A549 (cell line): ENCODE measurements around the gene ATM. TPM values are rescaled to one million over a fixed set of nuclear protein-coding genes. Genes with fewer than 3 reads are reported as not detected.

ENCODE experiments used
- ATAC-seq, 2 experiments: fragments of 200-7000 bp in 1 of 2; fragments of >200 bp in 1 of 2; cut with Nextera tagmentation in 1 of 2; cut with Tn5 transposase in 1 of 2; 3 replicates each; pipeline versions ENCODE4 v1.8.0 to v1.9.1; 2018 to 2020; ENCODE audit warnings: mild to moderate bottlenecking in 1 of 2, moderate library complexity in 1 of 2
- CTCF ChIA-PET: fragments of 300-600 bp; sonication (Branson Sonifier 250); formaldehyde crosslinking; extraction: SDS; loops from one replicate; lab custom pipeline; 2021; ENCODE audit warnings: antibody characterized with exemption, inconsistent platforms; lab: Yijun Ruan, JAX
- POLR2A ChIA-PET: fragments of 350-600 bp; formaldehyde crosslinking; extraction: SDS; loops from one replicate; lab custom pipeline; 2021; ENCODE audit warnings: antibody characterized with exemption, inconsistent platforms; lab: Yijun Ruan, JAX
- DNase-seq, 2 experiments: peaks; one replicate each; pipeline versions ENCODE4 v3.0.0 to v3.0.0-alpha.2; 2011 to 2016; ENCODE audit warnings: low read depth in 1 of 2, low spot score in 1 of 2
- FAIRE-seq: peaks from 2 replicates; lab custom pipeline; 2011; peaks lifted over from hg19 to GRCh38; lab: Jason Lieb, UNC
- H3K27ac ChIP-seq, 2 experiments: fragments of >200 bp; sonication (Bioruptor Twin); formaldehyde crosslinking; 3 replicates each; pipeline ENCODE4 v1.5.1; 2016 to 2017
- H3K4me1 ChIP-seq: fragments of >200 bp; sonication (Bioruptor Twin); formaldehyde crosslinking; 3 replicates; pipeline ENCODE4 v1.6.1; 2016
- H3K4me2 ChIP-seq: fragments of >200 bp; sonication (Bioruptor Twin); formaldehyde crosslinking; 3 replicates; pipeline ENCODE4 v1.6.1; 2016
- H3K4me3 ChIP-seq: fragments of >200 bp; sonication (Bioruptor Twin); formaldehyde crosslinking; 3 replicates; pipeline ENCODE4 v1.5.1; 2016
- H3K9me3 ChIP-seq: fragments of >200 bp; sonication (Bioruptor Twin); formaldehyde crosslinking; 3 replicates; pipeline ENCODE4 v1.6.1; 2016
- BHLHE40 ChIP-seq: IDR thresholded peaks from 2 replicates; pipeline ENCODE4 v1.6.1; 2012; ENCODE audit warnings: low read depth, low read length, inconsistent platforms
- CBX2 ChIP-seq: fragments of 200-600 bp; sonication (generic); IDR thresholded peaks from 2 replicates; pipeline ENCODE4 v1.6.1; 2016; ENCODE audit warnings: low read depth, mild to moderate bottlenecking, borderline replicate concordance
- EHMT2 ChIP-seq: fragments of 200-600 bp; sonication (generic); IDR thresholded peaks from 2 replicates; pipeline ENCODE4 v1.6.1; 2016; ENCODE audit warnings: antibody characterized with exemption, low read depth, mild to moderate bottlenecking, moderate library complexity
- HEYL ChIP-seq: fragments of 250-450 bp; sonication (Bioruptor Pico); IDR thresholded peaks from 2 replicates; pipeline ENCODE4 v1.8.0; 2021; ENCODE audit warnings: mild to moderate bottlenecking, moderate library complexity
- HOXA7 ChIP-seq: fragments of 250-450 bp; sonication (Bioruptor Pico); IDR thresholded peaks from 2 replicates; pipeline ENCODE4 v1.5.0; 2020; ENCODE audit warnings: mild to moderate bottlenecking, moderate library complexity
- HOXB13 ChIP-seq: fragments of 250-450 bp; sonication (Bioruptor Pico); IDR thresholded peaks from 2 replicates; pipeline ENCODE4 v1.5.0; 2020; ENCODE audit warnings: low read depth, mild to moderate bottlenecking, moderate library complexity
- HOXB5 ChIP-seq: fragments of 250-450 bp; sonication (Bioruptor Pico); IDR thresholded peaks from 2 replicates; pipeline ENCODE4 v1.5.0; 2020; ENCODE audit warnings: mild to moderate bottlenecking, moderate library complexity
- JUN ChIP-seq, 2 experiments: fragments of >200 bp; sonication (Bioruptor Twin); formaldehyde crosslinking; IDR thresholded peaks; 2 replicates in 1 of 2; 3 replicates in 1 of 2; pipeline ENCODE4 v1.6.1; 2016 to 2017
- KDM5A ChIP-seq: fragments of 200-600 bp; sonication (generic); IDR thresholded peaks from 2 replicates; pipeline ENCODE4 v1.6.1; 2016; ENCODE audit warnings: antibody characterized with exemption, mild to moderate bottlenecking
- MYC ChIP-seq: IDR thresholded peaks from 2 replicates; pipeline ENCODE4 v1.6.1; 2012; ENCODE audit warnings: mild to moderate bottlenecking, inconsistent platforms, low read length, improper control_type of control experiment, borderline replicate concordance
- NR3C1 ChIP-seq: fragments of >200 bp; sonication (Bioruptor Twin); formaldehyde crosslinking; IDR thresholded peaks from 3 replicates; pipeline ENCODE4 v1.6.1; 2017
- PHF8 ChIP-seq: fragments of 200-600 bp; sonication (generic); IDR thresholded peaks from 2 replicates; pipeline ENCODE4 v1.6.1; 2016; ENCODE audit warnings: low read depth, mild to moderate bottlenecking, antibody characterized with exemption, moderate library complexity, borderline replicate concordance
- POLR2A ChIP-seq: IDR thresholded peaks from 2 replicates; pipeline ENCODE4 v1.6.1; 2012; ENCODE audit warnings: mild to moderate bottlenecking, low read length
- RAD21 ChIP-seq, 2 experiments: fragments of >200 bp in 1 of 2; sonication (Bioruptor Twin) in 1 of 2; formaldehyde crosslinking in 1 of 2; IDR thresholded peaks in 1 of 2; conservative IDR thresholded peaks in 1 of 2; 2 replicates in 1 of 2; 3 replicates in 1 of 2; pipeline ENCODE4 v1.6.1; 2012 to 2018; ENCODE audit warnings: inconsistent platforms in 1 of 2
- RARB ChIP-seq: fragments of 250-450 bp; sonication (Bioruptor Pico); IDR thresholded peaks from 2 replicates; pipeline ENCODE4 v1.8.0; 2021; ENCODE audit warnings: mild to moderate bottlenecking, moderate library complexity
- RCOR1 ChIP-seq: fragments of 150-350 bp; IDR thresholded peaks from 2 replicates; pipeline ENCODE4 v1.6.1; 2014; ENCODE audit warnings: antibody characterized with exemption, low read length, low read depth
- RFX5 ChIP-seq: fragments of 450-650 bp; IDR thresholded peaks from 2 replicates; pipeline ENCODE4 v1.7.1; 2014; ENCODE audit warnings: antibody characterized with exemption, mild to moderate bottlenecking, moderate library complexity
- SMC3 ChIP-seq: fragments of >200 bp; sonication (Bioruptor Twin); formaldehyde crosslinking; IDR thresholded peaks from 3 replicates; pipeline ENCODE4 v1.6.1; 2018; ENCODE audit warnings: inconsistent platforms
- SREBF2 ChIP-seq: fragments of 450-650 bp; IDR thresholded peaks from 2 replicates; pipeline ENCODE4 v1.6.1; 2014; ENCODE audit warnings: mild to moderate bottlenecking, moderate library complexity
- TFCP2L1 ChIP-seq: fragments of 250-450 bp; sonication (Bioruptor Pico); IDR thresholded peaks from 2 replicates; pipeline ENCODE4 v1.5.0; 2021; ENCODE audit warnings: mild to moderate bottlenecking
- TP53 ChIP-seq: fragments of 250-450 bp; sonication (Bioruptor Pico); IDR thresholded peaks from 2 replicates; pipeline ENCODE4 v1.5.0; 2021; ENCODE audit warnings: mild to moderate bottlenecking, moderate library complexity
- ZC3H11A ChIP-seq: fragments of 450-650 bp; IDR thresholded peaks from 2 replicates; pipeline ENCODE4 v1.6.1; 2014; ENCODE audit warnings: antibody characterized with exemption, mild to moderate bottlenecking
- WGBS: methylation state at CpG from one replicate; pipeline ENCODE4 v1.1.6; 2017; ENCODE audit errors: missing lambda C conversion rate; 5-methylcytosine and 5-hydroxymethylcytosine counted together
- polyA plus RNA-seq, 4 experiments: library from polyadenylated mRNA; depleted of rRNA in 3 of 4; stranded (reverse); fragments of >200 nt; fragmentation: RNase III in 1 of 4; extraction: RNeasy Plus Mini Kit Qiagen cat#74134 plus additional on column Dnase treatment in 1 of 4; gene quantifications; 2 replicates in 3 of 4; 3 replicates in 1 of 4; pipeline ENCODE4 v1.2.3, GENCODE V29; 2011 to 2017
- TF ChIP-seq, protein P1 (sequence below): IDR thresholded peaks from 2 replicates; pipeline ENCODE4 v1.6.1; 2012
- TF ChIP-seq, protein P2 (sequence below): fragments of >200 bp; sonication (Bioruptor Twin); formaldehyde crosslinking; IDR thresholded peaks from 3 replicates; pipeline ENCODE4 v1.5.1; 2016
- TF ChIP-seq, protein P3 (sequence below): IDR thresholded peaks from 2 replicates; pipeline ENCODE4 v1.6.1; 2012

Gene ATM
- polyA plus RNA-seq, 2 of the 4 experiments (the other 2 are of a cell fraction): 15.6 to 40.4 TPM

DNA sequence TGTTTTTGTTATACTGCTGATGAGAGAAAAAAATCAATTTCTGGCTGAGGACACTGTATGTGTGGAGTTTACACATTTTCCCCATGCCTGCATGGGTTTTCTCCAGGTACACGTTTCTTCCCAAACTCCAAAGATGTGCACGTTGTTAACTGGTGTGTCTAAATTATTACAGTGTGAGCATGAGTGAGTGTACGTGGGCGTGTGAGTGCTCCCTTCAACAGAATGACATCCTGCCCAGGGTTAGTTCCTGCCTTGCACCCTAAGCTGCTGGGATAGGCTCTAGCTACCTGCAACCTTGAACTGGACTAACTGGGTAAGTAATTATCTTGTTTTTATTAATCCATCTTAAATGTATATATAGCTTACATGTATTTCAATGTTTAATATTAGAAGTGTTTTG is 5.9 kb upstream of the ATM start:
- DNase-seq: no peak
- FAIRE-seq: no peak
- Histone ChIP-seq H3K4me1 (peaks cover 8% of the 10 kb centered on the region; the same call in 2 of the 3 replicates), H3K27ac (no peak overlapping the region), H3K4me2 (no peak overlapping the region), H3K4me3 (no peak overlapping the region), H3K9me3 (no peaks in the 10 kb centered on the region)
- TF ChIP-seq KDM5A (no peak), BHLHE40 (no peak), PHF8 (no peak)
- ATAC-seq: no peak
- POLR2A ChIA-PET: no interaction called here
- 91% methylated on average over 4 of the region's 4 CpGs for WGBS
- CTCF ChIA-PET: no interaction called here

DNA sequence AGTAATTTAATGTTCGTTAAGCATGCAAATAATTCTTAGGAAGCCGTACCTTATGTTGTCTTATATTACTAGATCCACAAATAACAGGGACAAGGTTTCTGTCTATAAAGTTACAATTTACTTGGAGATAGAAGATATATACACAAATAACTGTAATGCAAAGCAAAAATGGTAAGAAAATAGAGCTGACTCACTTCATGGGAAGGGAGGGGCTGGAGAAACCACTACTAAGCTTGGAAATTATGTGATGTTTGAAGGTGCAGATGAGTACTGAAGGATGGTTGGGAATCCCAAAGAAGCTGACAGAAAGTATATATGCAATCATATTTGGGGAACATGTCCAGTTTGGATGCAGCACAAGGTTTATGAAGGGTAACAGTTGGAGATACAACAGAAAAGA is 4.4 kb upstream of the ATM start:
- Histone ChIP-seq H3K4me3 (no peak overlapping the region), H3K4me1 (peaks cover 8% of the 10 kb centered on the region; the same call in 2 of the 3 replicates), H3K4me2 (no peak overlapping the region), H3K9me3 (no peaks in the 10 kb centered on the region), H3K27ac (no peak overlapping the region)
- TF ChIP-seq EHMT2: no peak
- no peak for TF ChIP-seq SREBF2
- TF ChIP-seq, protein P1, sequence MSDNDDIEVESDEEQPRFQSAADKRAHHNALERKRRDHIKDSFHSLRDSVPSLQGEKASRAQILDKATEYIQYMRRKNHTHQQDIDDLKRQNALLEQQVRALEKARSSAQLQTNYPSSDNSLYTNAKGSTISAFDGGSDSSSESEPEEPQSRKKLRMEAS: no peak
- no peak for TF ChIP-seq RARB (CRISPR knock-in tag)
- TF ChIP-seq, protein P2, sequence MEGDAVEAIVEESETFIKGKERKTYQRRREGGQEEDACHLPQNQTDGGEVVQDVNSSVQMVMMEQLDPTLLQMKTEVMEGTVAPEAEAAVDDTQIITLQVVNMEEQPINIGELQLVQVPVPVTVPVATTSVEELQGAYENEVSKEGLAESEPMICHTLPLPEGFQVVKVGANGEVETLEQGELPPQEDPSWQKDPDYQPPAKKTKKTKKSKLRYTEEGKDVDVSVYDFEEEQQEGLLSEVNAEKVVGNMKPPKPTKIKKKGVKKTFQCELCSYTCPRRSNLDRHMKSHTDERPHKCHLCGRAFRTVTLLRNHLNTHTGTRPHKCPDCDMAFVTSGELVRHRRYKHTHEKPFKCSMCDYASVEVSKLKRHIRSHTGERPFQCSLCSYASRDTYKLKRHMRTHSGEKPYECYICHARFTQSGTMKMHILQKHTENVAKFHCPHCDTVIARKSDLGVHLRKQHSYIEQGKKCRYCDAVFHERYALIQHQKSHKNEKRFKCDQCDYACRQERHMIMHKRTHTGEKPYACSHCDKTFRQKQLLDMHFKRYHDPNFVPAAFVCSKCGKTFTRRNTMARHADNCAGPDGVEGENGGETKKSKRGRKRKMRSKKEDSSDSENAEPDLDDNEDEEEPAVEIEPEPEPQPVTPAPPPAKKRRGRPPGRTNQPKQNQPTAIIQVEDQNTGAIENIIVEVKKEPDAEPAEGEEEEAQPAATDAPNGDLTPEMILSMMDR: no peak
- TF ChIP-seq POLR2A: no peak
- no peak for TF ChIP-seq TP53 (CRISPR knock-in tag)
- 41% methylated on average over 2 of the region's 2 CpGs for WGBS
- DNase-seq (no peak), FAIRE-seq (no peak), ATAC-seq (no peak)
- ChIA-PET POLR2A (no interaction called here), CTCF (no interaction called here)

DNA sequence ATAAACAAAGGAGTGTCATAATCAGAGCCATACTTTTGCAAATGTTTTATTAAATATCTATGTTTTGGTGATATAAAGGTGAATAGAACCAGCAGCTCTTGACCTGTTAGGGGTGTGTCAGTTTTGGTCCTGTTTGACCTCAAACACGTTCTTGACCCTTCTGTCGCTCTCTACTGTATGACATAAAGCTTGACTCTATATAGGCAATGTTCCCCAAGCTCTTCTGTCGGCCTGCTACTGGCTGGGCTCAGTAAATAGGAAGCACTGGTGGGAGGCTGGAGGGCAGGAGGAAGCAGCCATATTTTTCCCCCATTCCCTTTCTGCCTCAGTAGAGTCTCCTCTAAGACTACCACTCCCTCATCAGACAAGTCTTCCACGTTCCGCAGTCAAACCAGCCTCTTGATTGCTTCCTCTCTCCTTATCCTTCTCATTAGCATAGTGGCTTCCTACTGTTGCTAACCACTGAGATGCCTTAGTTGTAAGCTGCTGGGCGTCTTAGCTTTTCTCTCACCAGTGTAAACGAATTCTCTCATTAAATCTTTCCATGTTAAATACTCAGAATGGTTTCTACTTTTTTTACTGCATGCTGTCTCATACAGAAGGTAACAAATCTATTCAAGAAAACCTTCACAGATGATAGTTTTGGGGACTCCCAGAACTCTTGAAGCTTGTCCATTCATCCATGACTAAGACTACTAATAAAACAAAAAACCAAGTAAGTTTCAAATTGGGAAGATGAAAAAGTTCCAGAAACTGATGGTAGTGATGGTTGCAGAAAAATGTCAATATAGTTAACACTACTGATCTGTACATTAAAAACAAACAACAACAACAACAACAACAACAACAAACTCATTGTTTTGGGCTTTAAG is 3.7 kb upstream of the ATM start:
- 90% methylated on average over 7 of the region's 7 CpGs for WGBS
- peaks cover 10% of the 10 kb centered on the region; the same call in 2 of the 3 replicates for H3K4me1 ChIP-seq
- no peak for TF ChIP-seq TFCP2L1 (CRISPR knock-in tag)
- TF ChIP-seq ZC3H11A: no peak
- TF ChIP-seq RCOR1: no peak
- TF ChIP-seq MYC: no peak
- no peak for TF ChIP-seq HOXB13
- no peak for TF ChIP-seq HEYL (CRISPR knock-in tag)
- no peak for TF ChIP-seq CBX2
- TF ChIP-seq RAD21 (conservative IDR thresholded peaks at IDR 0.05 in 1 of 2, IDR thresholded peaks at IDR 0.05 in 1 of 2): no peak
- TF ChIP-seq HOXB5 (CRISPR knock-in tag): no peak
- no peak for TF ChIP-seq RFX5
- no peak for TF ChIP-seq NR3C1
- TF ChIP-seq, protein P3, sequence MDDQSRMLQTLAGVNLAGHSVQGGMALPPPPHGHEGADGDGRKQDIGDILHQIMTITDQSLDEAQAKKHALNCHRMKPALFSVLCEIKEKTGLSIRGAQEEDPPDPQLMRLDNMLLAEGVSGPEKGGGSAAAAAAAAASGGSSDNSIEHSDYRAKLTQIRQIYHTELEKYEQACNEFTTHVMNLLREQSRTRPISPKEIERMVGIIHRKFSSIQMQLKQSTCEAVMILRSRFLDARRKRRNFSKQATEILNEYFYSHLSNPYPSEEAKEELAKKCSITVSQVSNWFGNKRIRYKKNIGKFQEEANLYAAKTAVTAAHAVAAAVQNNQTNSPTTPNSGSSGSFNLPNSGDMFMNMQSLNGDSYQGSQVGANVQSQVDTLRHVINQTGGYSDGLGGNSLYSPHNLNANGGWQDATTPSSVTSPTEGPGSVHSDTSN: no peak
- TF ChIP-seq HOXA7 (CRISPR knock-in tag): no peak
- no peak for TF ChIP-seq JUN (IDR thresholded peaks at IDR 0.05)
- TF ChIP-seq PHF8: no peak
- no peak for TF ChIP-seq SMC3
- H3K4me3 ChIP-seq: no peak overlapping the region
- CTCF ChIA-PET: no interaction called here
- no peaks in the 10 kb centered on the region for H3K9me3 ChIP-seq
- POLR2A ChIA-PET: no interaction called here
- no peak overlapping the region for H3K27ac ChIP-seq
- H3K4me2 ChIP-seq: no peak overlapping the region
- ATAC-seq: no peak
- DNase-seq: no peak
- FAIRE-seq: no peak
